ENCODE results near the gene PDE5A.

Gene PDE5A

GRCh38 chr4:119602366-119602765 is 26.2 kb downstream of the PDE5A start:
- Histone ChIP-seq H3K9ac (no peak overlapping the region), H4K20me1 (no peaks in the 10 kb centered on the region), H3K27me3 (no peaks in the 10 kb centered on the region), H3K4me2 (no peak overlapping the region), H3K9me3 (replicated peaks in 1 of 11) (peaks cover 10 to 16% (median 14%) of the 10 kb centered on the region in 11 experiments; a peak in 21 of 22 replicates), H3K36me3 (peaks cover 0 to 11% (median 0%) of the 10 kb centered on the region in 11 experiments; a peak in 5 of 22 replicates), H3K4me1 (no peaks in the 10 kb centered on the region), H3K27ac (no peak overlapping the region), H3K4me3 (no peak overlapping the region)
- TF ChIP-seq Cebpa-rat (IDR thresholded peaks at IDR 0.05), result no peak

- peaks cover 10 to 16% (median 14%) of the 10 kb centered on the region in 11 experiments; a peak in 21 of 22 replicates for H3K9me3 ChIP-seq (replicated peaks in 1 of 11)
- H3K36me3 ChIP-seq, result peaks cover 0 to 7% (median 0%) of the 10 kb centered on the region in 11 experiments; a peak in 5 of 22 replicates
- TF ChIP-seq Cebpa-rat (IDR thresholded peaks at IDR 0.05), result no peak
- no peaks in the 10 kb centered on the region for H3K4me1 ChIP-seq
- no peaks in the 10 kb centered on the region for H3K27me3 ChIP-seq
- H3K27ac ChIP-seq, result no peak overlapping the region
- no peak overlapping the region for H3K4me2 ChIP-seq
- H3K4me3 ChIP-seq, result no peak overlapping the region
- no peak overlapping the region for H3K9ac ChIP-seq
- H4K20me1 ChIP-seq, result no peaks in the 10 kb centered on the region
Observed at GRCh38 chr4:119598521-119598920, 30.1 kb downstream of the PDE5A start.

DNA sequence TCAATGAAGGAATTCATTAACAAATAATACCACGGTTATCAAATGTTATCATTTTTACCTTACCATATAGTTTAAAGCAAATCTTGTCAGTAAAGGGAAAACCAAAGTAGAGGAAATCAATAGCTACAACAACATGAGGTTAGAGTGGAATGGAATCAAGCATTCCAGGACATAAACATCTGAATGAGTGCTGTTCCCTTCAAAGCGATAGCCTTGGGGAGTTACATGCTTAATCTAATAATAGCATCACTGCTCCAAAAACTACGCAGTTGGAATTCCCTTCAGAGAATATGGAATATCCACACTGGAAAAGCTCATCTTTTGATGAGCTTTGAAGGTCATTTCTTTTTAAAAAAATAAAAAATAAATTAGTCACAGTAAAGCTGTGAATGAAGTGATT is 31.2 kb downstream of the PDE5A start:
- Histone ChIP-seq H3K27ac (no peak overlapping the region), H3K27me3 (no peaks in the 10 kb centered on the region), H3K4me3 (no peak overlapping the region), H3K9ac (no peak overlapping the region), H3K4me2 (no peak overlapping the region), H4K20me1 (no peaks in the 10 kb centered on the region), H3K36me3 (peaks cover 0 to 7% (median 0%) of the 10 kb centered on the region in 11 experiments; a peak in 5 of 22 replicates), H3K9me3 (replicated peaks in 1 of 11) (peaks cover 10 to 16% (median 14%) of the 10 kb centered on the region in 11 experiments; a peak in 21 of 22 replicates), H3K4me1 (no peaks in the 10 kb centered on the region)
- no peak for TF ChIP-seq Cebpa-rat (IDR thresholded peaks at IDR 0.05)

DNA sequence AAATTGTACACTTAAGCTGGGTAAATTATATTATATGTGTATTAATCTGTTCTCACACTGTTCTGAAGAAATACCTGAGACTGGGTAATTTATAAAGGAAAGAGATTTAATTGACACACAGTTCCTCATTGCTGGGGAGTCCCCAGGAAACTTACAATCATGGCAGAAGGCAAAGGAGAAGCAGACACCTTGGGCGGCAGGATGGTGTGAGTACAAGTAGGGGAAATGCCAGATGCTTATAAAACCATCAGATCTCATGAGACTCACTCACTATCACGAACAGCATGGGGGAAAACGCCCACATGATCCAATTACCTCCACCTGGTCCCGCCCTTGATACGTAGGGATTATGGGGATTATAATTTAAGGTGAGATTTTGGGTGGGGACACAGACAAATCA is 34.9 kb downstream of the PDE5A start:
- no peaks in the 10 kb centered on the region for H4K20me1 ChIP-seq
- no peaks in the 10 kb centered on the region for H3K27me3 ChIP-seq
- H3K4me3 ChIP-seq, result no peak overlapping the region
- H3K27ac ChIP-seq, result no peak overlapping the region
- peaks cover 2 to 7% (median 5%) of the 10 kb centered on the region in 11 experiments; a peak in 20 of 22 replicates for H3K9me3 ChIP-seq (replicated peaks in 1 of 11)
- H3K9ac ChIP-seq, result no peak overlapping the region
- H3K36me3 ChIP-seq, result peaks cover 0 to 4% (median 0%) of the 10 kb centered on the region in 11 experiments; a peak in 5 of 22 replicates
- H3K4me1 ChIP-seq, result no peaks in the 10 kb centered on the region
- no peak overlapping the region for H3K4me2 ChIP-seq
- no peak for TF ChIP-seq Cebpa-rat (IDR thresholded peaks at IDR 0.05)

DNA sequence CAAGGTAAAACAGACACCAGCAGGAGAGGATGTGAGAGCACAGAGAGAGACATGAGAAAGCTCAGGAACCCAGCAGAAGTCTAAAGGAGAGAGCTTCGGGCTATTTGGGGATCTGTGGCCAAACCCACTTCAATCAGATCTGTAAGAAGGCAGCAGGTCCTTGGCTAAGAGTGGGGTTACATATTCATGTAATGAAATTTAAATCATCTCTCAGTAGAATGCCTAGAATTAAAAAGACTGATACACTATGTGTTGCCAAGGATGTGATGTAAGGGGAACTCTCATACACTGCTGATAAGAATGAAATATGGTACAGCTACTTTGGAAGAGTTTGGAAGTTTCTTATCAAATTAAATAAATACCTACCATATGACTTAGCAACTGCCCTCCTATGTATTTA is 35.8 kb downstream of the PDE5A start:
- Histone ChIP-seq H3K27me3 (no peaks in the 10 kb centered on the region), H3K27ac (no peak overlapping the region), H3K9ac (no peak overlapping the region)

GRCh38 chr4:119589165-119589564 is 39.4 kb downstream of the PDE5A start:
- no peaks in the 10 kb centered on the region for H3K36me3 ChIP-seq
- H3K9ac ChIP-seq, result no peak overlapping the region
- no peaks in the 10 kb centered on the region for H3K27me3 ChIP-seq
- no peaks in the 10 kb centered on the region for H3K9me3 ChIP-seq (replicated peaks in 1 of 11)
- H4K20me1 ChIP-seq, result no peaks in the 10 kb centered on the region
- no peak overlapping the region for H3K4me2 ChIP-seq
- peaks cover 0 to 8% (median 2%) of the 10 kb centered on the region in 10 experiments; a peak in 7 of 20 replicates for H3K4me1 ChIP-seq
- H3K27ac ChIP-seq, result no peak overlapping the region
- H3K4me3 ChIP-seq, result no peak overlapping the region
- TF ChIP-seq Cebpa-rat (IDR thresholded peaks at IDR 0.05), result no peak

More for the DNA sequence above, 35.8 kb downstream of the PDE5A start:
- Histone ChIP-seq H3K9me3 (replicated peaks in 1 of 11) (no peaks in the 10 kb centered on the region), H3K4me1 (peaks cover 0 to 5% (median under 1%) of the 10 kb centered on the region in 10 experiments; a peak in 7 of 20 replicates), H3K4me3 (no peak overlapping the region), H3K4me2 (no peak overlapping the region), H4K20me1 (no peaks in the 10 kb centered on the region), H3K36me3 (no peaks in the 10 kb centered on the region)
- no peak for TF ChIP-seq Cebpa-rat (IDR thresholded peaks at IDR 0.05)

GRCh38 chr4:119587796-119588195 is 40.8 kb downstream of the PDE5A start:
- H3K9ac ChIP-seq, result no peak overlapping the region
- no peak for TF ChIP-seq Cebpa-rat (IDR thresholded peaks at IDR 0.05)
- H4K20me1 ChIP-seq, result no peaks in the 10 kb centered on the region
- no peaks in the 10 kb centered on the region for H3K9me3 ChIP-seq (replicated peaks in 1 of 11)
- no peaks in the 10 kb centered on the region for H3K27me3 ChIP-seq
- no peak overlapping the region for H3K4me3 ChIP-seq
- H3K4me2 ChIP-seq, result no peak overlapping the region
- H3K4me1 ChIP-seq, result peaks cover 0 to 8% (median 2%) of the 10 kb centered on the region in 10 experiments; a peak in 7 of 20 replicates
- H3K27ac ChIP-seq, result no peak overlapping the region
- H3K36me3 ChIP-seq, result no peaks in the 10 kb centered on the region

- Histone ChIP-seq H4K20me1 (no peaks in the 10 kb centered on the region), H3K4me2 (no peak overlapping the region), H3K9me3 (replicated peaks in 1 of 11) (no peaks in the 10 kb centered on the region), H3K4me3 (no peak overlapping the region), H3K36me3 (0 out of 22 replicates have a peak, but pooled peaks cover 0 to 4% (median 0%) of the 10 kb centered on the region in 11 experiments), H3K4me1 (peaks cover 0 to 8% (median 2%) of the 10 kb centered on the region in 10 experiments; a peak in 7 of 20 replicates), H3K27me3 (no peaks in the 10 kb centered on the region), H3K9ac (no peak overlapping the region), H3K27ac (no peak overlapping the region)
- TF ChIP-seq Cebpa-rat (IDR thresholded peaks at IDR 0.05), result no peak
Observed at GRCh38 chr4:119585771-119586170, 42.8 kb downstream of the PDE5A start.

DNA sequence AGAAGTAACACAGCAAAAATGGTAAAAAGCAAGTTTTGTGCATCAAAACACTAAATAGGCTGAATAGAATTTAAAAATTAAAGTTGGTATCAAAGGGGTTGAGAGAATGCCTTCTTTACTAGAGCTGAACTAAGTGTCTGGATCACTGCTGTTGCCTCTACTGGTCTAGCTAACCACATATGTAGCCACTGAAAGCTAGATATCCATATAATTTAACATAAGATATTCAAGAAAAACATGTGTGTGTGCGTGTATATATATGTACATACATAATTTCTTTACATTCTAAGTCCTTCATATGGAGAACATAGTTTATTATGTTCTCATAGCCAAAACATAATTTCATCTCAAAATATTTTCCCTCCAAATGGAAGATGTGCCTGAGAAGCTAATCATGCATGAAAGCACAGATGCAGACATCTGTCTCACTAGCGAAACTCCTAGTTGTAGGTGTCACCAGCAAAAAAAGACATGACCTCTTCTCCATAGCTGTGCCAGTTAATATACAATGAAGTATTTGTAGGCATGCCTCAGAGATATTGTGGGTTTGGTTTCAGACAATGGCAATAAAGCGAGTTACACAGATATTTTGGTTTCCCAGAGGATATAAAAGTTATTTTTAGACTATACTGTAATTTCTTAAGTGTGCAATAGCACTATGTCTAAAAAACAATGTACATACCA is 47.3 kb downstream of the PDE5A start:
- Histone ChIP-seq H3K9ac (no peak overlapping the region), H4K20me1 (no peaks in the 10 kb centered on the region)

GRCh38 chr4:119580293-119580692 is 48.3 kb downstream of the PDE5A start:
- no peak overlapping the region for H3K27ac ChIP-seq
- no peak overlapping the region for H3K9ac ChIP-seq
- no peaks in the 10 kb centered on the region for H3K9me3 ChIP-seq (replicated peaks in 1 of 11)
- H3K4me3 ChIP-seq, result no peak overlapping the region
- TF ChIP-seq Cebpa-rat (IDR thresholded peaks at IDR 0.05), result no peak
- H3K4me2 ChIP-seq, result no peak overlapping the region
- H3K36me3 ChIP-seq, result 0 out of 22 replicates have a peak, but pooled peaks cover 0 to 4% (median 0%) of the 10 kb centered on the region in 11 experiments
- no peaks in the 10 kb centered on the region for H3K27me3 ChIP-seq
- no peaks in the 10 kb centered on the region for H3K4me1 ChIP-seq
- H4K20me1 ChIP-seq, result no peaks in the 10 kb centered on the region

More for the DNA sequence above, 47.3 kb downstream of the PDE5A start:
- no peaks in the 10 kb centered on the region for H3K9me3 ChIP-seq (replicated peaks in 1 of 11)
- no peaks in the 10 kb centered on the region for H3K4me1 ChIP-seq
- H3K4me3 ChIP-seq, result no peak overlapping the region
- no peaks in the 10 kb centered on the region for H3K27me3 ChIP-seq
- TF ChIP-seq Cebpa-rat (IDR thresholded peaks at IDR 0.05), result no peak
- H3K4me2 ChIP-seq, result no peak overlapping the region
- H3K36me3 ChIP-seq, result 0 out of 22 replicates have a peak, but pooled peaks cover 0 to 4% (median 0%) of the 10 kb centered on the region in 11 experiments
- H3K27ac ChIP-seq, result no peak overlapping the region
